Measurements from ENCODE around the gene THPO. TPM values are rescaled to one million over a fixed set of nuclear protein-coding genes. Genes with fewer than 3 reads are reported as not detected.

Gene THPO
- total and polyA plus RNA-seq, 2 donors (not counting 3 experiments of a cell fraction or from before 2014, with no cell fraction given): 0.08 TPM; not detected in 1

DNA sequence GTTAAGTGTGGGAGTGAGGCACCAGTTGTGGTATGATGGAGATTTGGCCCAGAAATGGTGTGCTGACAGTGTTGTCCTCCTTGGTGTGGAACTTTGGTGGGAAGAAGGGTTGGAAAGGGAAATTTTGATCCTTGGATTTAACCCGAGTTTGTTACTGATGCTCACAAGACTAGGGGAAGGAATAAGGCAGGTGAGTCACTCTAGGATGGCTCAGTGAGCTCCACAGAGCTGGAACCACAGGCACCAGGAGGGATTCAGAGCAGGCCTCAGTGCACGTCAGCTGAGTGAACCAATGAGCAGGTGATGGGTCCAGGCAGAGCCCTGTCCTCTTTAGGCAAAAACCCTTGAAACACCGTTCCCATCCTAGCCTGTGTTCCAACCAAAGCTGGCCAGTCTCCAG lies 13.3 kb upstream of the THPO start:
- FAIRE-seq (no peak), DNase-seq (ENCODE audit: low read depth, low spot score) (no peak)
- Histone ChIP-seq H3K4me3 (replicated peaks in 1 of 3; ENCODE audit: insufficient read depth in 1 of 3, low read depth in 1 of 3, low read length in 3 of 3) (no peak overlapping the region), H3K79me2 (ENCODE audit: control insufficient read depth, insufficient read depth, low read length) (no peaks in the 10 kb centered on the region), H4K20me1 (replicated peaks; ENCODE audit: control insufficient read depth, extremely low read depth, insufficient read depth, low read length) (no peaks in the 10 kb centered on the region), H3K27me3 (ENCODE audit: control insufficient read depth in 2 of 2, insufficient read depth in 2 of 2, low read length in 2 of 2) (peaks cover 10 to 16% of the 10 kb centered on the region in 2 experiments), H2AFZ (ENCODE audit: low read depth, low read length) (no peak overlapping the region), H3K9me1 (replicated peaks; ENCODE audit: control insufficient read depth, extremely low read depth, insufficient read depth, low read length) (no peaks in the 10 kb centered on the region), H3K9ac (replicated peaks; ENCODE audit: extremely low read depth, insufficient read depth, low read length) (no peak overlapping the region), H3K4me1 (ENCODE audit: control insufficient read depth, extremely low read depth, insufficient read depth, low read length) (no peaks in the 10 kb centered on the region), H3K9me3 (replicated peaks; ENCODE audit: control insufficient read depth, insufficient read depth, low read length) (no peaks in the 10 kb centered on the region), H3K27ac (ENCODE audit: insufficient read depth, low read depth, low read length) (no peak overlapping the region), H3K36me3 (ENCODE audit: control insufficient read depth in 2 of 2, extremely low read depth in 1 of 2, insufficient read depth in 2 of 2, low read length in 2 of 2) (no peaks in the 10 kb centered on the region), H3K4me2 (ENCODE audit: insufficient read depth, low read length) (no peak overlapping the region)
- TF ChIP-seq, protein P1, sequence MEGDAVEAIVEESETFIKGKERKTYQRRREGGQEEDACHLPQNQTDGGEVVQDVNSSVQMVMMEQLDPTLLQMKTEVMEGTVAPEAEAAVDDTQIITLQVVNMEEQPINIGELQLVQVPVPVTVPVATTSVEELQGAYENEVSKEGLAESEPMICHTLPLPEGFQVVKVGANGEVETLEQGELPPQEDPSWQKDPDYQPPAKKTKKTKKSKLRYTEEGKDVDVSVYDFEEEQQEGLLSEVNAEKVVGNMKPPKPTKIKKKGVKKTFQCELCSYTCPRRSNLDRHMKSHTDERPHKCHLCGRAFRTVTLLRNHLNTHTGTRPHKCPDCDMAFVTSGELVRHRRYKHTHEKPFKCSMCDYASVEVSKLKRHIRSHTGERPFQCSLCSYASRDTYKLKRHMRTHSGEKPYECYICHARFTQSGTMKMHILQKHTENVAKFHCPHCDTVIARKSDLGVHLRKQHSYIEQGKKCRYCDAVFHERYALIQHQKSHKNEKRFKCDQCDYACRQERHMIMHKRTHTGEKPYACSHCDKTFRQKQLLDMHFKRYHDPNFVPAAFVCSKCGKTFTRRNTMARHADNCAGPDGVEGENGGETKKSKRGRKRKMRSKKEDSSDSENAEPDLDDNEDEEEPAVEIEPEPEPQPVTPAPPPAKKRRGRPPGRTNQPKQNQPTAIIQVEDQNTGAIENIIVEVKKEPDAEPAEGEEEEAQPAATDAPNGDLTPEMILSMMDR (IDR thresholded peaks at IDR 0.05; ENCODE audit: extremely low read depth in 1 of 2, insufficient read depth in 1 of 2, low read depth in 1 of 2, low read length in 2 of 2): no peak
- TF ChIP-seq MAX (IDR thresholded peaks at IDR 0.05; ENCODE audit: insufficient read depth, insufficient read length) (no peak), GATA2 (IDR thresholded peaks at IDR 0.05; ENCODE audit: insufficient read depth, insufficient read length, low read depth, low read length) (no peak), EZH2 (IDR thresholded peaks at IDR 0.05; ENCODE audit: borderline replicate concordance, low read depth, low read length, severe bottlenecking) (no peak), FOS (IDR thresholded peaks at IDR 0.05; ENCODE audit: borderline replicate concordance, insufficient read depth, low read length) (no peak), POLR2A (IDR thresholded peaks at IDR 0.05; ENCODE audit: low read depth, low read length) (no peak), JUN (IDR thresholded peaks at IDR 0.05; ENCODE audit: borderline replicate concordance, insufficient read depth, insufficient read length, low read depth) (no peak), POLR2AphosphoS5 (IDR thresholded peaks at IDR 0.05; ENCODE audit: insufficient read depth, low read depth, low read length) (no peak), MYC (IDR thresholded peaks at IDR 0.05; ENCODE audit: low read depth, low read length) (no peak)
- ChIA-PET POLR2A (no interaction called here), CTCF (interaction anchor here (0.7 kb wide), 1 partner anchor 14 kb away, joined by 3 read pairs; the partner anchor contains the start of gene THPO)
- BruUV-seq (replicated peaks): no TSS peak
- intact Hi-C loops (cut with micrococcal nuclease) (no loop called here), dilution Hi-C loops (cut with MboI; ENCODE audit: extremely low pct_ligation_motif_present, low sequenced_read_pairs) (no loop called here)

All from endothelial cell of umbilical vein (primary cell).